GM18511 (cell line): ENCODE data around the gene PSMD14.

Experiments
- ATAC-seq: cut with Tn5 transposase; IDR thresholded peaks from one replicate; pipeline ENCODE4 v1.9.1; 2021; ENCODE audit warnings: mild to moderate bottlenecking, moderate library complexity; ENCODE audit not compliant: unreplicated experiment

PSMD14 gene

DNA sequence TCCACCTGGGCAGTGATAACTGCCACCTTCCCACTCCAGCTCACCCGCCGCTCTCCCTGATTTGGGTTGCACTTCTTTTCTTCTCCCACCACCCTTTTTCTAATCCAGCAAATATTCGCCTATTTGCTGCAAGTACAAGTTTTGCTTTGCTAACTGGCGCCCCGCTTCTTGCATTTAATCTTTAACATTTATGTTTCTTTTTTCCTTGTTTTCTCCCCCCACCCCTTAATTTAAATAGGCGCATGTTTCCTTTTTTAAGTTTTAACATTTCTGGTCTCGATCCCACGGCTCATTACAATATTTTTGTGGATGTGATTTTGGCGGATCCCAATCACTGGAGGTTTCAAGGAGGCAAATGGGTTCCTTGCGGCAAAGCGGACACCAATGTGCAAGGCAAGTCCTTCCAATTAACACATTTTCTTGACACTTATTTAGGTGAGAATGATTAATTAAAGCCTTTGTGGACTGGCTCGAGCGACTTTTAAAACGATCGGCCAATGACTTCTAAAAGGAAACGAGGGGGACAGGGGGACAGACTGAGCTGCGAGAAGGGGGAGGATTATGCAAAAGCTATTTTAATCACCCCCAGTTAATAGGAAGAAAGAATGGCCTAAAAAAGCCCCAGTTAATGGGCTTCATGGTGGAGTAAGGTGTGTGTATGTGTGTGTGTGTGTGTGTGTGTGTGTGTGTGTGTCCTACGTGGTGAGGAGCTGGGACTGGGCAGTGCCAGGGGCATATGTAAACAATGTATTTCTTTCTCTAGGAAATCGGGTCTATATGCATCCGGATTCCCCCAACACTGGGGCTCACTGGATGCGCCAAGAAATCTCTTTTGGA lies 109.4 kb downstream of the PSMD14 start:
- ATAC-seq, result no peak

GRCh38 chr2:161418275-161418714 lies 110.1 kb downstream of the PSMD14 start:
- no peak for ATAC-seq

DNA sequence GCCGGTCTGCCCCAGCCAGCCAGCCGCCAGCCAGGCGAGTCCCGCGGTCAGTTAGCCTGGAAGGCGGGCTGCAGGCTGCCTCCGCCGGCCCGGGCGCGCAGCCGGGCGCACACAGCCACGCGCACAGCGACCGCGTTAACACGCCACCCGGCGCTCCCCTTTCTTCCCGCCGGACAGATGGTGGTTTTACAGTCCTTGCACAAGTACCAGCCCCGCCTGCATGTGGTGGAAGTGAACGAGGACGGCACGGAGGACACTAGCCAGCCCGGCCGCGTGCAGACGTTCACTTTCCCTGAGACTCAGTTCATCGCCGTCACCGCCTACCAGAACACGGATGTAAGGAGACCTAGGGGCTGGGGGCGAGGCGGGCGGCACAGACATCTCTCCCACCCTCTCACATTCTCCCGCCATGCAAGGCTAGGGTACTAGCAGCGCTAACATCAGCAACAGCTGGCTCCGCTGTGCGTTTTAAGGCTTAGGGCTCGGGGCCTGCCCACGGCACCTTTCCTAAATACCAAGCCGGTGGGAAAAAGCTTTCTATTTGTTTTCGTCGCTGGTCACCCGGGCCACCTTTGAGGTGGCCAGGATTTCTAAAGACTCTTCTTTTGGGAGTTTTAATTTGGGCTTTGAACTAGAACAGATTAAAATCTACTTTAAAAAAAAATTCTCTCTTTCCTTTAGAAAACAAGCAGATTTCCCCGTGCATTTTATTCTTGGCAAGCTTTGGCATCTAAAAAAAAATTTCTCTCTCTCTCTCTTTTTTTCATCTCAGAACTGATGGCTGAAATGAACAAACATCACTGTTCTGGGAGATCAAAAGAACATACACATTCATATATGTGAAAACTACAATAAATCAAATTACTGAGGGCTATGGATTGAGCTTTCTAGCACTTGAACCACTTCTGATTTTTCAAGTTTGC lies 110.8 kb downstream of the PSMD14 start:
- no peak for ATAC-seq

DNA sequence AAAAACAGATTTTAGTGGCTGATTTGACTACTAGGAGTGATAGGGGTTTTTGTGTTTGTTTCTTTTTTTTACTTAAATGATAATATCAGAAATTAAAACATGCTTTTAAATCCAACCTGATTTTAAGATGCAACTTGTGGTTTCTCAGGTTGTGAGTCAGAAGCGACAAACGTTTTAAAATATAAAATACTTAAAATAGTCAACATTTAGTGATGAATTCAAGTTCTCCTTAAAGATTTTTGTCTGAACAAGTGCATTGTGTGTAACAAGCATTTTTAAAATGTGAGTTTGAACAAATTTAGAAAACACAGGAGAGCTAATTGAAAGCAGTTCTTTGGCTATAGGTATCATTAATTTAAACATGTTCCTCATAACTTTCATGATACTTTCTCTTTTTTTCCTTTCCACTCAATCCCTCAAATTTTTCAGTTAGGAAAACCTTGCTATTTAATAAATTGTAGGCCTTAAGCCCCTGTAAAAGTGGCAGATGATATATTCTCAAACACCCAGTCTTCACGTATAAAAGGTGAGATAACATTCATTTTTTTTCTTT lies 111.5 kb downstream of the PSMD14 start:
- ATAC-seq, result no peak

DNA sequence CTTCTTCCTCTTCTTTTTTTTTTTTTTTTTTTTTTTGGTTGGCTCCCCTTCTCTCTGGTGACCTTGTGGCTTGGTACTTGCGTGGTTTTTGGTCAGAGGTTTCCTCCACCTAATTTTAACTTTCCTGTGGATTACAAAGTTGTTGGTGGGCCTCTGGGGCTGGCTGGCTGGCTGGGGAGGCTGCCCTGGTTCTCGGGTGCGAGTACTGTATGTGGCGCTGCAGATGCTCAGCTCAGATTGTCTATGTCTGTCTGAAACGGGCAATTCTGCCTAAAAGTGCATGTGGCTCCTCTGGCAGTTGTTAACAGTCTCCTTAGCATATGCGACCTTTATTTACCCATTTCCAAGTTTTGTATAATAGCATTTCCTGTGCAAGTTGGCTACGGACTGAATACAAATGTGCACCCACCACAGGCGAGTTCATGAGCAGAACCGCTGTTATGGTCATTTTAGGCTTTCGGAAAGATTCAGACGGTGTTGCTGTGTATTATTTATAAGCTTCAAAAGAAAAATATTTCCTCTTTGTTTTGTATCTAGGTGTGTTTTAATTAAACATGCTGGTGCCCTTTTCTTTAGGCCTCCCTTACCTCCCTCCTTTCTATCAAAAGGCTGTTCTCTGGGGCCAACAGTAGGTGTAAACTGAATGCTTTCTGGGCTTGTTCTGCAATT lies 112.3 kb downstream of the PSMD14 start:
- no peak for ATAC-seq

- no peak for ATAC-seq
These were observed 113.5 kb downstream of the PSMD14 start for GRCh38 chr2:161421686-161422085.

DNA sequence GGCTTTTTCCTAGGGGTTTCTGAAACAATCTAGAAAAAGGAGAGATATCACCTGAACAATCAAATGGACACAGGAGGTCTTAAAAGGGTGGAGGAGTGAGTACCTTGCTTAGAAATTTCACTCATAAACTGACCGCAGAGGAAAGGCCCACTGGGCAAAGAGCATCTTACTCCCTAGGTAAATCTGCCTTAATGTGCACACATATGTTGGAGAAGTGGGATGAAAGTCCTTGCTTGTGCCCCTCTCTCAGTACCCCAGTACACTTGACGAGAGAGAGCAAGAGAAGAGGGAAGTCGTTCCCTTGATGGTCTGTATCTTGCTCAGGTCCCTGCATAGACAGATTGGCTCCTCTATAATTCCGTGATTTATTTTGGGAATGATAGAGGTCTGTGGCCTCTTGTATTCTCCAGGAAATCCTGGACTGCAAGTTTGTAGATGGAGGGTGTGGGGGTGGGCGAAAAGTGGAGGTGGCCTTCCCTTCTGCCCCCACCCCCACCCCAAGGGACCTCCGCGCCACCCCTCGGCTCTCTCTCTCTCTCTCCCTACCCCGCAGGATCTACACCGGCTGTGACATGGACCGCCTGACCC lies 114.7 kb downstream of the PSMD14 start:
- no peak for ATAC-seq

DNA sequence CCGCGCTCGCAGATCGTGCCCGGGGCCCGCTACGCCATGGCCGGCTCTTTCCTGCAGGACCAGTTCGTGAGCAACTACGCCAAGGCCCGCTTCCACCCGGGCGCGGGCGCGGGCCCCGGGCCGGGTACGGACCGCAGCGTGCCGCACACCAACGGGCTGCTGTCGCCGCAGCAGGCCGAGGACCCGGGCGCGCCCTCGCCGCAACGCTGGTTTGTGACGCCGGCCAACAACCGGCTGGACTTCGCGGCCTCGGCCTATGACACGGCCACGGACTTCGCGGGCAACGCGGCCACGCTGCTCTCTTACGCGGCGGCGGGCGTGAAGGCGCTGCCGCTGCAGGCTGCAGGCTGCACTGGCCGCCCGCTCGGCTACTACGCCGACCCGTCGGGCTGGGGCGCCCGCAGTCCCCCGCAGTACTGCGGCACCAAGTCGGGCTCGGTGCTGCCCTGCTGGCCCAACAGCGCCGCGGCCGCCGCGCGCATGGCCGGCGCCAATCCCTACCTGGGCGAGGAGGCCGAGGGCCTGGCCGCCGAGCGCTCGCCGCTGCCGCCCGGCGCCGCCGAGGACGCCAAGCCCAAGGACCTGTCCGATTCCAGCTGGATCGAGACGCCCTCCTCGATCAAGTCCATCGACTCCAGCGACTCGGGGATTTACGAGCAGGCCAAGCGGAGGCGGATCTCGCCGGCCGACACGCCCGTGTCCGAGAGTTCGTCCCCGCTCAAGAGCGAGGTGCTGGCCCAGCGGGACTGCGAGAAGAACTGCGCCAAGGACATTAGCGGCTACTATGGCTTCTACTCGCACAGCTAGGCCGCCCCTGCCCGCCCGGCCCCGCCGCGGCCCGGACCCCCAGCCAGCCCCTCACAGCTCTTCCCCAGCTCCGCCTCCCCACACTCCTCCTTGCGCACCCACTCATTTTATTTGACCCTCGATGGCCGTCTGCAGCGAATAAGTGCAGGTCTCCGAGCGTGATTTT lies 115.5 kb downstream of the PSMD14 start:
- ATAC-seq, result no peak

- no peak for ATAC-seq
These were observed 116.2 kb downstream of the PSMD14 start for GRCh38 chr2:161424394-161424769.

DNA sequence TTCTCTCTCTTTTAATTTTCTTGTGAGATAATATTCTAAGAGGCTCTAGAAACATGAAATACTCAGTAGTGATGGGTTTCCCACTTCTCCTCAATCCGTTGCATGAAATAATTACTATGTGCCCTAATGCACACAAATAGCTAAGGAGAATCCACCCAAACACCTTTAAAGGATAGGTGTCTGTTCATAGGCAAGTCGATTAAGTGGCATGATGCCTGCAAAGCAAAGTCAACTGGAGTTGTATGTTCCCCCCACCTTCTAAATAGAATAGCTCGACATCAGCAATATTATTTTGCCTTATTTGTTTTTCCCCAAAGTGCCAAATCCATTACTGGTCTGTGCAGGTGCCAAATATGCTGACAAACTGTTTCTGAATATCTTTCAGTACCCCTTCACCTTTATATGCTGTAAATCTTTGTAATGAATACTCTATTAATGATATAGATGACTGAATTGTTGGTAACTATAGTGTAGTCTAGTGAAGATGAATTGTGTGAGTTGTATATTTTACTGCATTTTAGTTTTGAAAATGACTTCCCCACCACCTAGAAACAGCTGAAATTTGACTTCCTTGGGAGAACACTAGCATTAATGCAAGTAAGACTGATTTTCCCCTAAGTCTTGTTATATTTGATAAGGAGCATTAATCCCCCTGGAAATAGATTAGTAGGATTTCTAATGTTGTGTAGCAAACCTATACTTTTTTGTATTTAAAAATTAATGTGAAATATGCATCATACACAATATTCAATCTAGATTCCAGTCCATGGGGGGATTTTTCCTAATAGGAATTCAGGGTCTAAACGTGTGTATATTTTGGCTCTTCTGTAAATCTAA lies 116.9 kb downstream of the PSMD14 start:
- ATAC-seq, result no peak

- no peak for ATAC-seq
These were observed 117.7 kb downstream of the PSMD14 start for GRCh38 chr2:161425728-161426454.

DNA sequence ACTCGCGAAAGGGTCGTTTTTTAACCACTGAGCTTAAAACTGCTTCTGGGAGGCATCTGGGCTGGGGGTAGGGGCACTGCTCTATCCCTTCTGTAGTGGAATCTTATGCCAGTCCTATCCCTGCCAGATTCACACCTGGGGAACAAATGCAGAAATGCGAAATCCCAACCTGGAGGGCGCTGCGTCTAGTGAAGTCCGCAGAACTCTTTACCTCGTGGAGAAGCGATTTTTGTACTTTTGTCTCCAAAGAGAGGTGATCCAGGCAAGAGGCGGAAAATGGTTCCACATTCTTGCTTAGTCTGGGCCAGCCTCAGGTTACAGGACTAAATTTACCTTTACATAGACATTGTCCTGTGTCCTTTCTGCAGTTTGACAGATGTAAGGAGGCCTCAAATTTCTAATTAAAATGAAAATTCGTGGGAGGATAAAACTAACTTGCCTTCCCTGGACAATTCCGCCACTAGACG lies 118.3 kb downstream of the PSMD14 start:
- ATAC-seq, result no peak

DNA sequence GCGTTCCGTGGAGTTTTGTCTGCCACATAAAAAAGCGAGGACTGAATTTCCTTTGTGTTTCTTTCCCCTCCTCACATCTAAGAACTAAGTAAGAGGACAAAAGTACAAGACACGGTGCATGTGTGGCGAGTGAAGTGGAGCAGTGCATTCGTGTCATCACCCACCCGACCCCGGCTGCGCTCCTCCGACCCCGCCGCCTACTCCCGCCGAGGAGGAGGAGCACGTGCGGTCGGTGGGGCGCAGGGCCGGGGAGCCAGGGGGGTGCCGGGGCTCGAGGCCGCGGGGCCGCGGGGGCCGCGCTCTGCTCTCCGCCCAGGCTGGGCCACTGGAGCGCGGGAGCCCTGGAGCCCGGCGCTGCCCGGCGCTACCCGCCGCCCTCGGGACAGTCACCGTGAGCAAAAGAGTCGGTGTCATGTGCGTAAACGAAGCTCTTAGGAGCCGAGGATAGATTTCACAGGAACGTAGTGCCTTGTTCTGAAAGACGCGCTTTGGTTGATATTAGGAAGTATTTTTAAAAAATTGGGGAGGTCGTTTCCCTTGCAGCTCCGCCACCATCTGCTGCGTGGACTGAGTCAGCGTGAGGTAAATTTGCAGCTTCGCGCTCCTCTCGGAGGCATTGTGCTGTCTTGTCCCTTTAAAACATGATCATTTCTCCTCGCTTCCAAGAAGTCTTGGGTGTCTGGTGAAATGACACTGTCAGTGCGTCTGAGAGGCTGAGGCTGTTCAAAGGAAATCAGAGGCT lies 118.9 kb downstream of the PSMD14 start:
- no peak for ATAC-seq

GRCh38 chr2:161427664-161428587 lies 119.7 kb downstream of the PSMD14 start:
- ATAC-seq, result no peak

GRCh38 chr2:161430386-161430785 lies 122.2 kb downstream of the PSMD14 start:
- no peak for ATAC-seq

DNA sequence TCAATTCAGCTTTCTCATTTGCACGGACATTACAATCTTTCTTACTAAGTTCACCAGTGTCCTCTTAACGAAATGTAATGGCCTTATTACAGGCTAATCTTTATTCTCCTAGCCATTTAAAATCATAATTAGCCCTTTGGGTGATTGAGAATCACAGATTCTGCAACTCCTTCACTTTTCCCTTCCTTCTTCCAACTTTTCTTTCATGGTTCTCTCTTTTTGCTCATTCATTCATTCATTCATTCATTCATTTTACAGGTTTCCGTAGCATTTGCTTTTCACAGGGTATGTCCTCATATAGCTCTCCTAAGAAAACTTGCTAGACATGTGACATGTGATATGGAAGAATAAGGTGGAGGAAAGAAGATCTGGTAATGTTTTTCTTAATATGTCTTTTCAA lies 123.9 kb downstream of the PSMD14 start:
- no peak for ATAC-seq
